K562 (cell line): ENCODE results near the gene HMGN3. TPM values are rescaled to one million over a fixed set of nuclear protein-coding genes. Genes with fewer than 3 reads are reported as not detected.

ENCODE experiments used
- CCAR2 ChIP-seq: fragments of 200-400 bp; formaldehyde crosslinking; IDR thresholded peaks from 2 replicates; pipeline ENCODE4 v1.6.1; 2017; ENCODE audit warnings: mild to moderate bottlenecking, low read depth, low read length
- DIDO1 ChIP-seq: fragments of 450-650 bp; IDR thresholded peaks from 2 replicates; pipeline ENCODE4 v1.6.1; 2016; ENCODE audit warnings: low read depth, missing biosample characterization, missing genetic modification characterization
- ERF ChIP-seq: fragments of 450-650 bp; formaldehyde crosslinking; IDR thresholded peaks from 2 replicates; pipeline ENCODE4 v1.4.0; 2020; ENCODE audit warnings: mild to moderate bottlenecking, mixed read lengths
- MBD2 ChIP-seq: sonication (generic); IDR thresholded peaks from 2 replicates; pipeline ENCODE4 v1.6.1; 2016; ENCODE audit warnings: low read depth, borderline replicate concordance
- NCOA4 ChIP-seq: fragments of 450-650 bp; IDR thresholded peaks from 2 replicates; pipeline ENCODE4 v1.6.1; 2018; ENCODE audit warnings: mild to moderate bottlenecking; ENCODE audit not compliant: partially characterized antibody
- RBM34 ChIP-seq: fragments of 200-400 bp; formaldehyde crosslinking; IDR thresholded peaks from 2 replicates; pipeline ENCODE4 v1.6.1; 2018; ENCODE audit warnings: low read length, borderline replicate concordance; ENCODE audit not compliant: insufficient read depth
- SLC30A9 ChIP-seq: fragments of 250-450 bp; sonication (Bioruptor Pico); IDR thresholded peaks from 2 replicates; pipeline ENCODE4 v1.8.0; 2022; ENCODE audit warnings: mild to moderate bottlenecking, moderate library complexity
- SMAD4 ChIP-seq: fragments of 250-450 bp; sonication (Bioruptor Pico); conservative IDR thresholded peaks from 2 replicates; pipeline ENCODE4 v1.8.0; 2021; ENCODE audit warnings: inconsistent platforms, mild to moderate bottlenecking, moderate library complexity
- TOE1 ChIP-seq, 2 experiments: fragments of 450-650 bp in 1 of 2; sonication (generic) in 1 of 2; formaldehyde crosslinking in 1 of 2; IDR thresholded peaks; 2 replicates each; pipeline versions ENCODE4 v1.7.1 to v1.8.0; 2016 to 2022; ENCODE audit warnings: borderline replicate concordance in 2 of 2, mild to moderate bottlenecking in 2 of 2, antibody characterized with exemption in 1 of 2, inconsistent platforms in 1 of 2, low read depth in 1 of 2, missing genetic modification reagents in 1 of 2, moderate library complexity in 1 of 2
- ZFX ChIP-seq: sonication (generic); formaldehyde crosslinking; IDR thresholded peaks from 2 replicates; pipeline ENCODE4 v1.8.0; 2022; ENCODE audit warnings: mild to moderate bottlenecking, missing genetic modification reagents, moderate library complexity
- ZNF121 ChIP-seq: sonication (generic); formaldehyde crosslinking; conservative IDR thresholded peaks from 2 replicates; pipeline ENCODE4 v1.8.0; 2022; ENCODE audit warnings: missing genetic modification reagents
- ZNF146 ChIP-seq: IDR thresholded peaks from one replicate; pipeline ENCODE4 v1.6.1; 2018; ENCODE audit warnings: missing compliant biosample characterization; ENCODE audit not compliant: unreplicated experiment
- ZNF644 ChIP-seq: fragments of 200-800 bp; sonication (Bioruptor generic); IDR thresholded peaks from 2 replicates; pipeline ENCODE4 v1.6.1; 2016; ENCODE audit warnings: low read depth, missing genetic modification characterization, missing compliant biosample characterization
- polyA plus RNA-seq, 8 experiments: library from polyadenylated mRNA; depleted of rRNA in 4 of 8; stranded (reverse) in 5 of 8; unstranded in 3 of 8; fragments of >200 nt; fragmentation: Nextera tagmentation in 2 of 8; fragmentation: Illumina TruSeq in 1 of 8; extraction: Ambion mirVana in 2 of 8; extraction: Trizol in 1 of 8; gene quantifications; 2 replicates each; pipeline versions ENCODE4 v1.2.1 to v1.2.3, GENCODE V29; 2011 to 2014; ENCODE audit warnings: inconsistent platforms in 1 of 8, missing spikeins in 1 of 8
- total RNA-seq, 7 experiments: library from RNA; depleted of rRNA in 6 of 7; stranded (reverse); fragments of >200 nt in 6 of 7; fragmentation: Illumina TruSeq in 2 of 7; extraction: Trizol in 2 of 7; gene quantifications; 2 replicates each; pipeline versions ENCODE4 v1.2.1 to v1.2.3, GENCODE V29; 2011 to 2021; ENCODE audit warnings: low replicate concordance in 1 of 7
- TF ChIP-seq, protein P1 (sequence below): fragments of 250-450 bp; sonication (Bioruptor Pico); IDR thresholded peaks from 2 replicates; pipeline ENCODE4 v1.8.0; 2022; ENCODE audit warnings: moderate library complexity, mild to moderate bottlenecking, inconsistent platforms
- TF ChIP-seq, protein P2 (sequence below), 2 experiments: fragments of 200-800 bp in 1 of 2; sonication (Bioruptor generic) in 1 of 2; sonication (generic) in 1 of 2; formaldehyde crosslinking in 1 of 2; IDR thresholded peaks in 1 of 2; conservative IDR thresholded peaks in 1 of 2; 2 replicates each; pipeline versions ENCODE4 v1.5.0 to v1.6.1; 2016 to 2020; ENCODE audit warnings: missing compliant biosample characterization in 1 of 2, missing genetic modification characterization in 1 of 2, missing genetic modification reagents in 1 of 2
- TF ChIP-seq, protein P3 (sequence below): fragments of 450-650 bp; IDR thresholded peaks from one replicate; pipeline ENCODE4 v1.6.1; 2018; ENCODE audit warnings: mild to moderate bottlenecking, moderate library complexity; ENCODE audit not compliant: partially characterized antibody
- TF ChIP-seq, protein P4 (sequence below): IDR thresholded peaks from 2 replicates; pipeline ENCODE4 v1.6.1; 2011; ENCODE audit not compliant: insufficient read length; ENCODE audit errors: extremely low read depth
- TF ChIP-seq, protein P5 (sequence below), 2 experiments: fragments of 450-650 bp in 1 of 2; sonication (generic) in 1 of 2; formaldehyde crosslinking; conservative IDR thresholded peaks; 2 replicates each; pipeline versions ENCODE4 v1.4.0 to v1.8.1; 2020 to 2022; ENCODE audit warnings: mild to moderate bottlenecking in 1 of 2, missing genetic modification reagents in 1 of 2

HMGN3 gene
- total and polyA plus RNA-seq, 9 of the 15 experiments (the other 6 are each of a cell fraction or from before 2014, with no cell fraction given) = 42.1 to 154 (median 88.1) TPM

DNA sequence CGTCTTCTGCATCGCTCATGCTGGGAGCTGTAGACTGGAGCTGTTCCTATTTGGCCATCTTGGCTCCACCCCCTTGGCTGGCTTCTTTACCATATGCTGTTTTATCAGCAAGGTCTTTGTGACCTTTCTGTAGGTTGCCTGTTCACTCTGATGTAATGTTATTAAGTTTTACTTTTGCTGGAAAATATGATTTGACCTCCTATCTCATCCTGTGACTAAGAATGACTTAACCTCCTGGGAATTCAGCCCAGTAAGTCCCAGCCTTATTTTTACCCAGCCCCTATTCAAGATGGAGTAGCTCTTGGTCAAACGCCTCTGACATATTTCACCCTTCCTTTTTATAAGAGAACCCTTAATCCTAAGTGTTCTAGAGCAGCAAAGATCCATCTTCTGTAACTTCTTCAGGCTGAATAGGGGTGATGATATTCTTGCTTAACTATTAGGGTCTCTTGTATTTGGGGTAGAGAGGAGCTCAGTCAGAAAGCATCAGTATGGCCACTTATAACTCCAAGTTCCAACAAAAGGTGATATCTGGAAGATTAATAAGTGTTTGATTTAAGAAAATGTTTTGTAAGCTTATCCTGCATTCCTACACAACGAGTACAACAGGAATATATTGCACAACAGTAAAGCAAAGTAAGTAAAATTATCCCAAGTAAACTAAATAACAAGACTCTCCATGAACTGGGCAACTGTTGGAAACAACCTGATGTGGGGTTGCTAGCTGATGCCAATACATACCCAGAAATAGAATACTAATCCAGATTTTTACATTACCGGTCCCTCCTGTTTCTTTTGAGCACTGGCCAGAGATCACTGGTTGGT lies 23.1 kb upstream of the HMGN3 start (continued):
- TF ChIP-seq ZNF644 (tag) = 0 out of 2 replicates have a peak, but pooled peaks have one; percentile 45
- TF ChIP-seq ZNF121 (CRISPR knock-in tag) = no peak
- TF ChIP-seq, protein P1, sequence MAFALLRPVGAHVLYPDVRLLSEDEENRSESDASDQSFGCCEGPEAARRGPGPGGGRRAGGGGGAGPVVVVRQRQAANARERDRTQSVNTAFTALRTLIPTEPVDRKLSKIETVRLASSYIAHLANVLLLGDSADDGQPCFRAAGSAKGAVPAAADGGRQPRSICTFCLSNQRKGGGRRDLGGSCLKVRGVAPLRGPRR (CRISPR knock-in tag) = no peak
- peak; percentile 63 for TF ChIP-seq SMAD4
- no peak for TF ChIP-seq MBD2
- TF ChIP-seq ZFX = no peak
- TF ChIP-seq TOE1 (IDR thresholded peaks at IDR 0.05; ENCODE audit: borderline replicate concordance) = no peak
- no peak for TF ChIP-seq TOE1 (CRISPR knock-in tag; IDR thresholded peaks at IDR 0.05; ENCODE audit: borderline replicate concordance, low read depth)
- TF ChIP-seq SLC30A9 (CRISPR knock-in tag) = no peak
- TF ChIP-seq, protein P2, sequence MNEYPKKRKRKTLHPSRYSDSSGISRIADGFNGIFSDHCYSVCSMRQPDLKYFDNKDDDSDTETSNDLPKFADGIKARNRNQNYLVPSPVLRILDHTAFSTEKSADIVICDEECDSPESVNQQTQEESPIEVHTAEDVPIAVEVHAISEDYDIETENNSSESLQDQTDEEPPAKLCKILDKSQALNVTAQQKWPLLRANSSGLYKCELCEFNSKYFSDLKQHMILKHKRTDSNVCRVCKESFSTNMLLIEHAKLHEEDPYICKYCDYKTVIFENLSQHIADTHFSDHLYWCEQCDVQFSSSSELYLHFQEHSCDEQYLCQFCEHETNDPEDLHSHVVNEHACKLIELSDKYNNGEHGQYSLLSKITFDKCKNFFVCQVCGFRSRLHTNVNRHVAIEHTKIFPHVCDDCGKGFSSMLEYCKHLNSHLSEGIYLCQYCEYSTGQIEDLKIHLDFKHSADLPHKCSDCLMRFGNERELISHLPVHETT (CRISPR knock-in tag; conservative IDR thresholded peaks at IDR 0.05 in 1 of 2, IDR thresholded peaks at IDR 0.05 in 1 of 2) = peak in 1 of 2 experiments; percentile 83; a peak in 2 of 4 replicates
- no peak for TF ChIP-seq NCOA4
- TF ChIP-seq, protein P3, sequence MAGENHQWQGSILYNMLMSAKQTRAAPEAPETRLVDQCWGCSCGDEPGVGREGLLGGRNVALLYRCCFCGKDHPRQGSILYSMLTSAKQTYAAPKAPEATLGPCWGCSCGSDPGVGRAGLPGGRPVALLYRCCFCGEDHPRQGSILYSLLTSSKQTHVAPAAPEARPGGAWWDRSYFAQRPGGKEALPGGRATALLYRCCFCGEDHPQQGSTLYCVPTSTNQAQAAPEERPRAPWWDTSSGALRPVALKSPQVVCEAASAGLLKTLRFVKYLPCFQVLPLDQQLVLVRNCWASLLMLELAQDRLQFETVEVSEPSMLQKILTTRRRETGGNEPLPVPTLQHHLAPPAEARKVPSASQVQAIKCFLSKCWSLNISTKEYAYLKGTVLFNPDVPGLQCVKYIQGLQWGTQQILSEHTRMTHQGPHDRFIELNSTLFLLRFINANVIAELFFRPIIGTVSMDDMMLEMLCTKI = no peak
- TF ChIP-seq, protein P4, sequence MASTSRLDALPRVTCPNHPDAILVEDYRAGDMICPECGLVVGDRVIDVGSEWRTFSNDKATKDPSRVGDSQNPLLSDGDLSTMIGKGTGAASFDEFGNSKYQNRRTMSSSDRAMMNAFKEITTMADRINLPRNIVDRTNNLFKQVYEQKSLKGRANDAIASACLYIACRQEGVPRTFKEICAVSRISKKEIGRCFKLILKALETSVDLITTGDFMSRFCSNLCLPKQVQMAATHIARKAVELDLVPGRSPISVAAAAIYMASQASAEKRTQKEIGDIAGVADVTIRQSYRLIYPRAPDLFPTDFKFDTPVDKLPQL = no peak
- no peak for TF ChIP-seq ERF (CRISPR knock-in tag)
- TF ChIP-seq CCAR2 = no peak
- TF ChIP-seq RBM34 = no peak
- peak; percentile 67 for TF ChIP-seq DIDO1 (tag)
- TF ChIP-seq, protein P5, sequence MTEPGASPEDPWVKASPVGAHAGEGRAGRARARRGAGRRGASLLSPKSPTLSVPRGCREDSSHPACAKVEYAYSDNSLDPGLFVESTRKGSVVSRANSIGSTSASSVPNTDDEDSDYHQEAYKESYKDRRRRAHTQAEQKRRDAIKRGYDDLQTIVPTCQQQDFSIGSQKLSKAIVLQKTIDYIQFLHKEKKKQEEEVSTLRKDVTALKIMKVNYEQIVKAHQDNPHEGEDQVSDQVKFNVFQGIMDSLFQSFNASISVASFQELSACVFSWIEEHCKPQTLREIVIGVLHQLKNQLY (CRISPR knock-in tag; conservative IDR thresholded peaks at IDR 0.05) = no peak
- no peak for TF ChIP-seq ZNF146 (CRISPR knock-in tag)
